Kidney epithelial cell (primary cell): ENCODE results near the gene DOP1B. TPM values are rescaled to one million over a fixed set of nuclear protein-coding genes. Genes with fewer than 3 reads are reported as not detected.

ENCODE experiments used
- DNase-seq: peaks from one replicate; pipeline ENCODE4 v3.0.0-alpha.2; 2010; ENCODE audit warnings: low read depth
- H3K27me3 ChIP-seq: 2 replicates; pipeline ENCODE4 v1.6.0; 2011; ENCODE audit warnings: low read length; ENCODE audit not compliant: control insufficient read depth, insufficient read depth
- H3K36me3 ChIP-seq: 2 replicates; pipeline ENCODE4 v1.5.1; 2011; ENCODE audit warnings: low read length; ENCODE audit not compliant: control insufficient read depth, insufficient read depth
- H3K4me3 ChIP-seq: 2 replicates; pipeline ENCODE4 v1.5.1; 2011; ENCODE audit warnings: low read depth, mild to moderate bottlenecking, control low read depth, low read length
- total RNA-seq: library from RNA; depleted of rRNA; stranded (reverse); fragments of >200 nt; gene quantifications from 2 replicates; pipeline ENCODE4 v1.2.3, GENCODE V29; 2015
- TF ChIP-seq, protein P1 (sequence below): IDR thresholded peaks from 2 replicates; pipeline ENCODE4 v1.5.1; 2011; ENCODE audit warnings: mild to moderate bottlenecking, moderate library complexity, low read length, control low read depth, inconsistent platforms; ENCODE audit not compliant: insufficient read depth, poor library complexity, severe bottlenecking

DOP1B gene
- total RNA-seq, 1 donor from 2014 or later = 31.5 TPM

DNA sequence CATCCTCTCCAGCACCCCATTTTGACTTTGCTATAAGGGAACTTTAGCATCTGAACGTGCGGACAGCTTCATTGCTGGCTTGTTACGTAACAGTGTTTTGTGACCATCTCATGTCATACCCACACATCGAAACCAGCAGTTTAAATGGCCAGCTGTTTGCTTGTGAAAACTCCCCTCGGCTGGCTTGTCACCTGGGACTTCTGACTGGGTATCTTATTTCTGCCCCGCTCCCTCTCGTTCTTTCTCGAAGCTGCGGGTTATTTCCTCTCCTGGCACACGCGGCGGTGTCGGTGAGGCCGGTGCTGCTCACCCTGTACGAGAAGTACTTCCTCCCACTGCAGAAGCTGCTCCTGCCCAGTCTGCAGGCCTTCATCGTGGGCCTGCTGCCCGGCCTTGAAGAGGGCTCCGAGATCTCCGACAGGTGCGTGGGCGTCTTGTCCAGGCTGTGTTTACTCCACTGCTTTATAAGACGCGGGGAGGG, 43.5 kb downstream of the DOP1B start:
- Histone ChIP-seq H3K4me3 (no peak overlapping the region), H3K36me3 (no peaks in the 10 kb centered on the region), H3K27me3 (no peaks in the 10 kb centered on the region)
- TF ChIP-seq, protein P1, sequence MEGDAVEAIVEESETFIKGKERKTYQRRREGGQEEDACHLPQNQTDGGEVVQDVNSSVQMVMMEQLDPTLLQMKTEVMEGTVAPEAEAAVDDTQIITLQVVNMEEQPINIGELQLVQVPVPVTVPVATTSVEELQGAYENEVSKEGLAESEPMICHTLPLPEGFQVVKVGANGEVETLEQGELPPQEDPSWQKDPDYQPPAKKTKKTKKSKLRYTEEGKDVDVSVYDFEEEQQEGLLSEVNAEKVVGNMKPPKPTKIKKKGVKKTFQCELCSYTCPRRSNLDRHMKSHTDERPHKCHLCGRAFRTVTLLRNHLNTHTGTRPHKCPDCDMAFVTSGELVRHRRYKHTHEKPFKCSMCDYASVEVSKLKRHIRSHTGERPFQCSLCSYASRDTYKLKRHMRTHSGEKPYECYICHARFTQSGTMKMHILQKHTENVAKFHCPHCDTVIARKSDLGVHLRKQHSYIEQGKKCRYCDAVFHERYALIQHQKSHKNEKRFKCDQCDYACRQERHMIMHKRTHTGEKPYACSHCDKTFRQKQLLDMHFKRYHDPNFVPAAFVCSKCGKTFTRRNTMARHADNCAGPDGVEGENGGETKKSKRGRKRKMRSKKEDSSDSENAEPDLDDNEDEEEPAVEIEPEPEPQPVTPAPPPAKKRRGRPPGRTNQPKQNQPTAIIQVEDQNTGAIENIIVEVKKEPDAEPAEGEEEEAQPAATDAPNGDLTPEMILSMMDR = no peak
- no peak for DNase-seq

DNA sequence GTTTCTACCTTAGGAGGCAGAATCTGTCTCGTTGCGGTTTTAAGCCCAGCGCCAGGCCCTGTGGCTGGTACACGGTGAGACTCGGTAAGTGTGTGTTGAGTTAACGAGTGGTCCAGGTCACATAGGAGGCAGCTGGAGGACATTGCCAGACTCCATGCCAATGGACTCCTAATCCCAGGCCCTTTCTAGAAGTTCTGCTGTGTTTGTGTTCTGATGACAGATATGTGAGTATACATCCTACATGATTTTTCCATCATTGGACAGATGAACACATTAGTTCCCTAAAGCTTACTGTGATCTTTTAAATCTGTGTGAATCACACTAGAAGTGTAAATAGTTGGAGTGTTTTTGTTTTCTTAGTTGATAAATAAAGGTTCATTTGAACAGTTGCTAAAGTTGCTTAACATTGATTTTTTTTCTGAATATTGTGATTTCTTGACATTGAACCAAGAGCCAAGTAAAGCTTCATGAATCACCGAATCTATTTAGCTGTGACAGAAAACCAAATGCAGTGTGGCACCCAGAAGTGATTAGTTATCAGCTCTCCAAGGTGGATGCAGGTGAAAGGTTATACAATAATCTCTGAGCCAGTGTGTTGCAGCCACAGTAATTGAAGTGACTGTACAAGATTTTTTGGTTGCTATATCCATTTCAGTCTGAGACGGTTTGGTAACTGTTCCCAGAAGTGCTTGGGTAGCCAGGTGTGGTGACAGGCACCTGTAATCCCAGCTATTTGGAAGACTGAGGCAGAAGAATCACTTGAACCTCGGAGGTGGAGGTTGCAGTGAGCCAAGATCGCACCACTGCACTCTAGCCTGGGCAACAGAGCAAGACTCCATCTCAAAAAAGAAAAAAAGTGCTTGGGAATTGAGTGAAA, 46.3 kb downstream of the DOP1B start:
- TF ChIP-seq, protein P1 = no peak
- DNase-seq = no peak
- Histone ChIP-seq H3K4me3 (no peak overlapping the region), H3K27me3 (no peaks in the 10 kb centered on the region), H3K36me3 (no peaks in the 10 kb centered on the region)

DNA sequence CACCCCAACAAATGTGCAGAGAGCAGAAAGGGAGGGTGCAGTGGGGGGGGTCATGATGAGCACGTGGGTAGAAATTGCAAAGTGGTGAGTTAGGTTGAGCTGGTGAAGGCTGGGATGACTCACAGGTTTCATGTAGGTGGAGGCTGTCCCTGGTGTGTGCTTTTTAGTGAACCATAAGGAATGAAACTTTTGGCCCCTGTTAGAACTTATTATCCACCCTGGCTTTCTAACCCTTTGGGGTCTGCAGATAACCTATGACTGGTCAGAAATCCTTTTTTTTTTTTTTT, 46.9 kb downstream of the DOP1B start:
- H3K4me3 ChIP-seq = no peak overlapping the region
- TF ChIP-seq, protein P1 = no peak
- peak; percentile 82 for DNase-seq

DNA sequence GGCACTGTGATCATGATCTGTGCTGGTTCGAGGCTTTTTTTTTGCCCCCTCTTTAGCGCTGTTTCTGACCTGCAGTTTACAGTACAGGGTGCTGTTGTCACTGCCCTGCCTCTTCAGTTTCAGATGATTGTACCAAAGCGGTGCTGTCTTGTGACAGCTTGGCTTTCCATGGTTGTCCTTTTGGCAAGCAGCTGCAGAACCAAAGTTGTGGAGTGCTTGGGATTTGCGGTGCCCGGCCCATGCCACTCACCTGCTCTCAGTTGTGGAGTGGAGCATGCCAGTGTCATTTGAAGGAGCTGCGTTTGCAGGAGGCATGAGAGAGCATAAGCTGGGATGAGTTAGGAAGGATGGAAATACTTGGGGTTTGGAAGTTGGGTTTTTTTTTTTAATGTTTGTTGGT, 48.4 kb downstream of the DOP1B start:
- Histone ChIP-seq H3K36me3 (no peaks in the 10 kb centered on the region), H3K4me3 (no peak overlapping the region), H3K27me3 (no peaks in the 10 kb centered on the region)
- DNase-seq = no peak
- TF ChIP-seq, protein P1 = no peak

More for the DNA sequence above, 46.9 kb downstream of the DOP1B start:
- Histone ChIP-seq H3K27me3 (no peaks in the 10 kb centered on the region), H3K36me3 (no peaks in the 10 kb centered on the region)

DNA sequence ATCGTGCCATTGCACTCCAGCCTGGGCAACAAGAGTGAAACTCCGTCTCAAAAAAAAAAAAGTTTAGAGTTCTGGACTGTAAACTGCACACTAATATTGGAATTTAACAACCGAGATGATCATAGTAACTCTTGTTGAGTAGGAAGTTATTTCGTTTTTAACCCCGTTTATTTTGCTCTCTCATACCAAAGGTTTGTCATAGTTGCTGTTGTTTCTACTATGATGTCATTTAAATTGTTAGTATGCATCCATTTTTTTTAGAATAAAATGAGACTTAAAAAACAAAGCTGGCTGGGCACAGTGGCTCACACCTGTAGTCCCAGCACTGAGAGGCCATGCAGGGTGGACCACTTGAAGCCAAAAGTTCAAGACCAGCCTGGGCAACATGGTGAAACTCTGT, 49.3 kb downstream of the DOP1B start:
- TF ChIP-seq, protein P1 = no peak
- no peak for DNase-seq
- Histone ChIP-seq H3K36me3 (no peaks in the 10 kb centered on the region), H3K27me3 (no peaks in the 10 kb centered on the region), H3K4me3 (no peak overlapping the region)

Other genes with a start within 250 kb of the DOP1B start
- gene SETD4, start 96.3 kb upstream of the DOP1B start, total RNA-seq = 17.9 and 19.1 TPM in 2 replicates
- gene CBR1, start 86.8 kb upstream of the DOP1B start, total RNA-seq = 81.0 and 120 TPM in 2 replicates
- 0.21 and 0.41 TPM in 2 replicates for gene CBR3, start 21.7 kb upstream of the DOP1B start, total RNA-seq
- gene MORC3, start 163.4 kb downstream of the DOP1B start, total RNA-seq = 21.2 and 25.9 TPM in 2 replicates
- gene CHAF1B, start 228.6 kb downstream of the DOP1B start, total RNA-seq = 3.3 and 3.6 TPM in 2 replicates